Activated CD4-positive, alpha-beta T cell treated with anti-CD3 and anti-CD28 coated beads, Interleukin-10, Interleukin-2, amounts not matched to agents 100 ng/mL and 50 ng/mL, durations not matched to agents 16 hours and 8 hours (primary cell): ENCODE measurements around the gene CAMKK2.

Experiments
- DNase-seq: peaks from one replicate; pipeline ENCODE4 v3.0.0-alpha.2; 2020

Gene CAMKK2

DNA sequence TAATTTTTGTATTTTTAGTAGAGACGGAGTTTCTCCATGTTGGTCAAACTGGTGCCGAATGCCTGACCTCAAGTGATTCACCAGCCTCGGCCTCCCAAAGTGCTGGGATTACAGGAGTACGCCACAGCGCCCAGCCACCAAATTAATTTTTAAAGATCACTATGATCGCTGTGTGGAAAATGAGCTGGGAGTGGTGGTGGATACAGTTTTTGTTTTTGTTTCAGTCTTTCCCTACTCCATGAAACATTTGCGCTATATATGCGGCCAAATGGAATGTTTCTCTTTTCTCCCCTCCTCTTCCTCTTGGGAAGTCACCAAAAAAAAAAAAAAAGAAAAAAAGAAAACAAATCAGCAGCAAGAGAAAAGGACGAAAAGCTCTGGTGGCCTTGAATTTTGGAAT lies 107.4 kb downstream of the CAMKK2 start:
- no peak for DNase-seq

DNA sequence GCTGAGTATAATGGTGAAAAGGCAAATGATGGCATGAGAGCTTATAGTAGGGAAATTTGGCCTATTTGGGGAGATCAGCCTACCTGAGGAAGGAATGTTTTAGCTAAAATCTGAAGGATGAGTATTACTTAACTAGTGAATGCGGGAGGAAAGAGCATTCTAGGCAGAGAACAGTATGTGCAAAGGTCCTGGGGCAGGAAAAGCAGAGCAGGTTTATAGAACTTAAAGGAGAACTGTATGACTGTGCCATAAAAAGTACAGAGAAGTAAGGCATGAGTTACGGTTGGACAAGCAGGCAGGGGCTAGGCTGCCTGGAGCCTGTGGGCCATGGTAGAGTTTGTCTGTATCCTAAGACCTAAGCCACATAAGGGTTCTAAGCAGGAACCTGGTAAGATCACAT lies 108.3 kb downstream of the CAMKK2 start:
- no peak for DNase-seq
